Neural crest cell (in vitro differentiated cells): ENCODE measurements around the gene ATAD1. TPM values are rescaled to one million over a fixed set of nuclear protein-coding genes. Genes with fewer than 3 reads are reported as not detected.

Experiments
- DNase-seq: peaks from one replicate; pipeline ENCODE4 v3.0.0; 2021; ENCODE audit warnings: low read depth, mixed read lengths, low spot score
- H3K27ac Mint-ChIP-seq: one replicate; pipeline ENCODE4 v1.8.0; 2021; ENCODE audit warnings: mild to moderate bottlenecking, mixed read lengths; ENCODE audit not compliant: unreplicated experiment
- H3K27me3 Mint-ChIP-seq: 2 replicates; pipeline ENCODE4 v1.8.0; 2021; ENCODE audit warnings: low read depth, mild to moderate bottlenecking, mixed read lengths
- H3K36me3 Mint-ChIP-seq: 2 replicates; pipeline ENCODE4 v1.8.0; 2021; ENCODE audit warnings: low read depth, mild to moderate bottlenecking, mixed read lengths
- H3K4me1 Mint-ChIP-seq: 2 replicates; pipeline ENCODE4 v1.8.0; 2021; ENCODE audit warnings: mixed read lengths
- H3K4me3 Mint-ChIP-seq: one replicate; pipeline ENCODE4 v1.8.0; 2021; ENCODE audit warnings: mild to moderate bottlenecking, mixed read lengths
- H3K9me3 Mint-ChIP-seq: 2 replicates; pipeline ENCODE4 v1.8.0; 2021; ENCODE audit warnings: mixed read lengths
- CTCF ChIP-seq: fragments of 200-600 bp; sonication (generic); conservative IDR thresholded peaks from 2 replicates; pipeline ENCODE4 v1.5.0; 2021; ENCODE audit warnings: antibody characterized with exemption, mild to moderate bottlenecking
- total RNA-seq: library from RNA; stranded (reverse); gene quantifications from 2 replicates; pipeline ENCODE4 v1.2.1, GENCODE V29; 2021

Gene ATAD1
- total RNA-seq, 1 donor from 2014 or later = 43.6 TPM

GRCh38 chr10:87723500-87723899 is 94.5 kb downstream of the ATAD1 start:
- DNase-seq = no peak
- Mint-ChIP-seq H3K9me3 (no peaks in the 10 kb centered on the region), H3K4me1 (peaks cover 6% of the 10 kb centered on the region), H3K4me3 (no peak overlapping the region), H3K27me3 (no peaks in the 10 kb centered on the region), H3K36me3 (no peaks in the 10 kb centered on the region), H3K27ac (no peak overlapping the region)
- no peak for TF ChIP-seq CTCF

- TF ChIP-seq CTCF = no peak
- Mint-ChIP-seq H3K27me3 (no peaks in the 10 kb centered on the region), H3K4me1 (peaks cover 6% of the 10 kb centered on the region), H3K9me3 (no peaks in the 10 kb centered on the region), H3K4me3 (no peak overlapping the region), H3K27ac (no peak overlapping the region), H3K36me3 (no peaks in the 10 kb centered on the region)
- no peak for DNase-seq
Observed at GRCh38 chr10:87722716-87723115, 95.3 kb downstream of the ATAD1 start.

- no peak overlapping the region for H3K27ac Mint-ChIP-seq
- DNase-seq = no peak
- H3K4me3 Mint-ChIP-seq = no peak overlapping the region
- TF ChIP-seq CTCF = no peak
- no peaks in the 10 kb centered on the region for H3K27me3 Mint-ChIP-seq
- peaks cover 6% of the 10 kb centered on the region for H3K4me1 Mint-ChIP-seq
- H3K36me3 Mint-ChIP-seq = no peaks in the 10 kb centered on the region
- no peaks in the 10 kb centered on the region for H3K9me3 Mint-ChIP-seq
Observed at GRCh38 chr10:87721781-87722180, 96.2 kb downstream of the ATAD1 start.

DNA sequence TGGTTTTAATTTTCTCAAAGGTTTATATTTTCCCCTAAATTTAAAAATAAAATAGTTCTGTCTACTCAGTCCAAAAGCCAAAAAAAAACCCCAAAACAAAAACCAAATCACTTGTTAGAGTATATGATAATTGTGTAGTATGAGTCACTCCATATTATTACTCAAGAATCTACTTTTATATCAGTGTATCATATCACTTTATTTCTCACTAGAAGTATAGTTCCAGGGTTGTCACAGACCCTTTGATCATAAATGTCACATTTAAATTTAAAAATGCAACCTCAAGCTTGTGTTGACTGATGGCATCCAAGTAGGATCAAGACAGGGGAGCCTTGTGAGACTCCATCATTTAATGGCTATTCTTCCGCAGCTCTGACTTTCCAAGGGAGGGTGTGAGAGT is 97.4 kb downstream of the ATAD1 start:
- H3K4me1 Mint-ChIP-seq = peaks cover 6% of the 10 kb centered on the region
- H3K9me3 Mint-ChIP-seq = no peaks in the 10 kb centered on the region
- H3K27me3 Mint-ChIP-seq = no peaks in the 10 kb centered on the region
- DNase-seq = no peak
- H3K36me3 Mint-ChIP-seq = no peaks in the 10 kb centered on the region
- no peak for TF ChIP-seq CTCF
- no peak overlapping the region for H3K4me3 Mint-ChIP-seq
- no peak overlapping the region for H3K27ac Mint-ChIP-seq

- Mint-ChIP-seq H3K36me3 (no peaks in the 10 kb centered on the region), H3K4me3 (no peak overlapping the region), H3K4me1 (no peaks in the 10 kb centered on the region), H3K27me3 (no peaks in the 10 kb centered on the region), H3K9me3 (no peaks in the 10 kb centered on the region), H3K27ac (no peak overlapping the region)
- TF ChIP-seq CTCF = no peak
- DNase-seq = no peak
Observed at GRCh38 chr10:87716348-87716670, 101.7 kb downstream of the ATAD1 start.
